HL-60/S4 treated with phorbol 12-myristate 13-acetate at 8.2 ng/mL for 4 days and 3 days (cell line): Measurements from ENCODE around the gene SLC24A4.

Experiments
- in situ Hi-C: fragments of 300-500 bp; cut with MboI; formaldehyde crosslinking; loops from 2 replicates; pipeline ENCODE4 v1.15.0; 2022; ENCODE audit warnings: low sequenced_read_pairs

SLC24A4 gene

DNA sequence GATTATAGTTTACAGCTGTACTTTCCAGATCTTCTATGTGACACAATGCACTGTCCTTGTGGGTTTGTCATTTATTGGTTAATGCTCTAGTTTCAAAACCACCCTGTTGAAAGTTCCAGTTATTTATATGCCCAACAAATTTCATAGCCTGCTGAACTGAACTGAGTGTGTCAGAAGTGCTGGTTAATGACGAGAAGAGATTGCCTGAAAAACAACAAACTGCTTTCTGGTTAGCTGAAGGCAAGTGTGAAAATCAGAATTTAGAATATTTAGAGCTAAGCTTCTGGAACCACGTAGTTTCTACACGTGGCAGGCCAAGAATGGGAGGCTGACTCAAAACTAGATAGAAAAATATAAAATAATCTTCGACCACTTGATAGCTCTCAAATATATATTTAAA lies 171.5 kb downstream of the SLC24A4 start:
- in situ Hi-C loops = no loop called here

DNA sequence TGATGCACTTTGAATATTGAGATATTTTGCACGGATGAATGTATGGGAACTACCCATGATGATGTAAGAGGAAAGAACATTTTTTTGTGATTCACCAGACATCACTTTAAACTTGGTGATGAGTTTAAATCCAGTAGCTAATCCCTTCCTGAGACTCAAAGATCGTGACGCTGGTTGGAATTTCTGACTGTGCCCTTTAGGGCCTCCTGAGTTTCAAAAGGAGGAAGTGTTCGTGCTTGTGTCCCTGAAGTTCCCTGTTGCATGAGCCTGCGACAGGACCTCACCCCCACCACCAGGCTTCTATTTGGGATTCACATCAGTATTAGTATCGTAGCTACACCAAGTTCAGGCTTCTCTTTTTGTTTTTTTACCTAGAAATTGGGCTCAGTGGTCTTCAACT lies 172.1 kb downstream of the SLC24A4 start:
- in situ Hi-C loops = no loop called here

DNA sequence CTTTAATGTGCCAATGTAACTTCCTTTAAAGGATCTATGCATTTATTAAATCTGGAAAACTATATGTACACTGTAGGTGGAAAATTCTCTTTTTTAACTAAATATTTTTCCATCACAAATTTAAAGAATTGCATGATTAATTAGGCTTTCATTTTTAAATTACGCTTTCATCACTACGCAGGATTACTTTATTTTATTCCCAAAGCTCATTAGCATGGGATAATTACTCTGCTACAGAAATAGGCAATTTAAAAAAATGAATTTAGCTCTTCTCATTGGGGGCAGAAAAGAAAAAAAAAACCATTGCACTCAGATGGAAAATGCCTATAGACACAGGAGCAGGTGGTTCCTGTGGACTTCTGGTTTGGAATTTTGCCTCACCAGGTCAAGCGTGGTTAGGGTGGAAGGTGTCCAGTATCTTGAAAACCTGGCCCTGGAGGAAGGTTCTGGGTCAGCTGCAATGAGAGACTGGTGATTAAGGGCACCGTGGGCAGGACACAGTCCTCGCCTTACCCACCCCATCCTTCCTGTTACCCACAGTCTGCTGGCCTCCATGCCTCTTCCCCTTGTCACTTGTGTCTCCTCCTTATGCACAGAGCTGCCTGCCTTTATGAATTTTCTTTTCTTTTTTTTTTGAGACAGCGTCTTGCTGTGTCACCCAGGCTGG lies 173.4 kb downstream of the SLC24A4 start:
- in situ Hi-C loops = no loop called here

DNA sequence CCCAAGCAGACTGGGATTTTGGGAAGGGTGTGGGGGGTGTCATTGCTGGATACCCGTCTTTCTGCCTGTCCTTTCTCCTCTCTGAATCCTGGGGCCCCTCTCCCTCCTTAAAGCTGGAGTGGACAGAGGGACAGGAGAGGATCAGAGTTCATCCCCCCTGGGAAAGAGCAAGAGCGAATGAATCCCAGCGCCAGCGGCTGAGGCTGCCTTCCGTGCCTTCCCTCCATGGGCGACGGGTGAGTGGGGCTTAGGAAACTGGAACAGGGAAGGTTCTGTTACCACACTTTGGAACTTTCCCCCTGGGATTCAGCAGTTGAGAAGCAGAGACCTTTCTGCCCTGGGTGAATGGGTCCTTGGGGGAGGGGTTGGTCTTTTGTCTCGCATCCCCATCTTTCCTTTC lies 174.4 kb downstream of the SLC24A4 start:
- in situ Hi-C loops = no loop called here

DNA sequence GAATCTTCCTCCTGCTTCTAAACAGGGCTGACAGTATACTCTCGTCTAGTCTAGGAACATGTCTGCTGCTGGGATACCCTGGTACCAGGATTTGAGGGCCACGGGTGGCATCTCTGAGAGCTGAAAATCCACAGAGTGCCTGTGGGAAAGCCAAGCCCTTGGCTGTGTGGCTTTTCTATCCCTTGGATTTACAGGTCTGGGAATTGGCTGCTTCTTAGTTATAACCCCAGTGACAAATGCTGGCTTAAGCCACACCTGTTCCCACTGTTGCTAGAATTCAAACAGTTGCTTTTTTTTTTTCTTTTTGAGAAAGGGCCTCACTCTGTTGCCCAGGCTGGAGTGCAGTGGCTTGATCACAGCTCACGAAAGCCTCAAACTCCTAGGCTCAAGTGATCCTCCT lies 176.3 kb downstream of the SLC24A4 start:
- in situ Hi-C loops = no loop called here

DNA sequence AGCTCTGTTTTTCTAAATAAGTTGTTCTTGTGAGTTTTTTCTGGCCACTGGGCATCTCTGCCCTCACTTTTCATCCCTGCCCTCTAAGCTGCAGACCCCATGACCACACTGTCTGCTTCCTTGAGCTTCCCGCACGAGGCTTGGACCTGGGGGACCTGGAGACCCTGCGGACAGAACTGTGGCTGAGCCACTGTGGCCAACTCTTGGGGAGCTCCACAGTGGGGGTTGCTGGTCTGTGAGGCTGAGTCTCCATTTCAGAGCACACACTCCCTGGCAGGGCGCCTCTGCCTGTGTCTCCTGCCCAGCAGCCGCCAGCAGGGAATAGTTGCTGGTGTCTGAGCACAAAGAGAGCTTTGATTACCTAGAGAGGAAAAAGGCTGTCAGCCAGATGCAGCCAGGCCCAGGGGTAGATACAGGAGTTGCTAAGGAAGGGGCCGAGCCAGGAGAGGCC lies 177.6 kb downstream of the SLC24A4 start:
- in situ Hi-C loops = no loop called here

DNA sequence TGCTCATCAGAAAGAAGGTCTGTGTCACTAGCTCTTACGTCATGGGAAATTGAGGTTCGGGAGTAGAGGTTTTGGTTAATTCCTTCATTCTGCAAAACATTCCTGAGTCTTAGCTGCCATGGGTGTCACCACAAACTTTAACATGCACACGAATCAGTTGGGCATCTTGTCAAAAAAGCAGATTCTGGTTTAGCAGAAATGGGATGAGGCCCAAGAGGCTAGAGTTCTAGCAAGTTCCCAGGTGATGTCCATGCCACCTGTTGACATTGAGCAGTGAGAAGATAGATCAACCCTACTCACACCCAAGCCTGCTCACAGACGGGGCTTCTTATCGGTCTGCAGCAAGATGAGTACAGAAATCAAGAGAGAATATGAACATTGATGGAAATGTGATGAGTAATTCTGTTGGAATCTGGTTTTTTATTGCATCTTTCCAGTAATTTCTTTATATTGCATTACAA lies 179.0 kb downstream of the SLC24A4 start:
- in situ Hi-C loops = no loop called here

DNA sequence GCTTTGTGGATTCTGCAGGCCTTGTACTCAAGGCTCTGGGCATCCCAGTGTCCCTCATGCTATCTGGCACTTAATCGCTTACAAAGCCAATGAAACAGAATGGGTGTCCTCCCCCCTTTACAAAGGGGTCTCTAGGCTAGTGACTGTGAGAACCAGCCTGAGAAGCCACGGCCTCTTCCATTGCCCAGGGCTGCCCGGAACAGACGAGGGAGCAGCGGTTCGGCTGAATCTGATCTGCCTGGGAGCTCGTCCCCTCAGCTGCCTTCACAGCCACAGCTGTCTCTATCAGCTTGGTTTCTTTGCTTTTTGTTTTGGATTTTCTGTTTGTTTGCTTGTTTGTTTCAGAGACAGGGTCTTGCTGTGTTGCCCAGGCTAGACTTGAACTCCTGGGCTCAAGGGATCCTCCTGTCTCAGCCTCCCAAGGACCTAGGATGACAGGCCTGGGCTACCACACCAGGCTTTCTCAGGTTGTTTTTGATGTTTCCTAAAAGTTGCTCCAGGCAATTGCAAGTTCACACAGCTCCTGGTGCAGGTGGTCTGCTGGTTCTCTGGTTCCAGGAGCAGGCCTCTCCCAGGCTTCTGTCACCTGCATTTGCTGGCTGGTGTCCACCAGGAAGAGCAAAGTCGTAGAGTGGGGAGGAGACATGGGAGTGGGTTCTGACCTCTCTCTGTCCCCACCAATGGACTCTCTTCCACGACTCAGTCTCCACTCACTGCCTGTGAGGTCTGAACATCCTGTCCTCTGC lies 179.7 kb downstream of the SLC24A4 start:
- in situ Hi-C loops = no loop called here

DNA sequence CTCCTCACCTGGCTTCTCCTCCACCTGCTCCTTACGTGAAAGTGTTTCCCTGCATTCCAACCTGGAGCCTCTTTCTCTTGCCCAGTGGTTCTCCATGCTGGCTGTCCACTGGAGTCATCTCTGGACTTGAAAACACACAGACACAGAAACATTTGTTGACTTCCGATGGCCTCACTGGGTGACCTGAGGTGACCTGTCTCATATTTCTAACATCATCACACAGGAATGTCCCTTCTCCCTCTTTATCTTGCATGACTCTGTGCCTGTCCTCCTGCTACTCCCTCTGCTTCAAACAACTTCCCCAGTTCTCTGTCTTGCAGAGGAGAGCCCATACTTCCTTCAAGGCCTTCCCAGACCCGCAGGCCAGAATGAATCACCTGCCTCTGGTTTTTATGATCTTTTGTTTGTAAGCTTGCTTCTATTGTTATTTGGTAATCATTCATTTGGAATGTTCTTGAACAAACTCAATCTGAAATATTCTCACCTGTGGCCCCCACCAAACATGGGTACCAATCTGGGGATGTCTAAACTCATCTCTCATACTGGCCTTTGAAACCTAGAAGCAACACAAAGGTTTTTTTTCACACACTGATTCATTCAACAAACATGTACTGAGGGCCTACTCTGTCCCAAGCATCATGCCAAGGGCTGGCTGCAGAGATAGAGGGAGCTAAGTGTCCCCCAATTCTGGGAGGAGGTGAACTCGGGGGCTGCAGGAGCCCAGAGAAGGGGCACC lies 181.0 kb downstream of the SLC24A4 start:
- in situ Hi-C loops = no loop called here

DNA sequence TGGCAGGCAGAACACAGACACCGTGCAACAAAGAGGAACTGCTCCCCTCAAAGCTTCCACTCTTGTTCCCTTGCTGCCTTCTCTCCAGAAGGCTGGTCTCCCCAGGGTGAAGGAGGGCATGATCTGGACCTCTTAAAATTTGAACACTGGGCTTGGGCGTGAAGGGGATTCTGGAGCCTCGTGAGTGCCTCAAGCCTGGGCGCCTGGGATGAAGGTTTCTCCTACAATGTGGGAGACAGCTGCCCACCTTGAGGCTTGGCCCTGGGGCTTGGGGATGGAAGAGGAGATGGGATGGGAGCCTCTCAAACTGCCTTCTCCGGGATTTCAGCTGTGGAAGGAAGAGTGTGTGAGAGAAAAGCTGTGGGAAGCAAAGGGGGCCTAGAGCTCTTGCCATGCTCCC lies 182.9 kb downstream of the SLC24A4 start:
- in situ Hi-C loops = no loop called here

DNA sequence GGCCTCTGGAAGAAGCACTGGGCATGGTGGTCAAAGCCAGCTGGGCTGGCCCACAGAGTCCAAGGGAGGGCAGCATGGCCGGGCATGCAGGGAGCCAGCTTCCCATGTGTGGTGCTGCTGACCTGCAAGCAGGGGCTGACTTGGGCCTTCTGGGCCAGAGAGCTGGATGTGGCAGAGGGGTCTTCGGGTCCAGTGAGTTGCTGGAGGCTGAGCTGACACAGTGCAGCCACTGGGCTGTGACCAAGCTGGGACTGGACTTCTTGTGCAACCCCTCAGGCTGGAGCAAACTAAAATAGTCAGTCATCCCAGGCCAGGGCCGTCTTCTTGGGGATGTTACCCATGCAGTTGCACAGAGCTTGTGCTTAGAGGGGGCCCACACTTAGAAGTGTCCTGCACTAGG lies 183.3 kb downstream of the SLC24A4 start:
- in situ Hi-C loops = no loop called here

DNA sequence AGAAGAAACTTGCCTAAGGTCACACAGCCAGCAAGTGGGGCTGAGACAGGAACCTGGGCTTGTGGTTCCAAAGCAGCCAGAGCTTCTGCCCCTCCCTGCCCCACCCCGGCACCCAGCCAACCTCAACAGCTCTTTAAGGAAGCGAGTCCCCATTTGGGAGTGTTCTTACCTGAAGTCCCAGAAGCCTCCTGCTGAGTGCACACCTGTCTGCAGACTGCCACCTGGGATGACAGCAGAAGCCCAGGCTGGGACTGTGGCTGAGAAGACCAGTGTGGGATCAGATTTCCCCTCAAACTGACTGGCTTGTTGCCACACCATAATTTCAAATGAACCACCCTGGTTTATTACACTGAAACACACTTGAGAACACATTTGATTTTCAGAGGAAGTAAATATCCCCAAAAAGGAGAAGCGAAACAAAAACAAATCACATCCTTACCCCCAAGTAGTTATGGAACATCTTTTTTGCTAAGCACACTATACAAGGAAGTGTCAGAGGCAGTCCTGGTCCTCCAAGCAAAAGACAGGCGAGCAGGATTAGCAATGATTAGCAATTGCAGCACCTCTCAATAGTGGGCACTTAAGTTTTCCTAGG lies 184.3 kb downstream of the SLC24A4 start:
- in situ Hi-C loops = no loop called here

DNA sequence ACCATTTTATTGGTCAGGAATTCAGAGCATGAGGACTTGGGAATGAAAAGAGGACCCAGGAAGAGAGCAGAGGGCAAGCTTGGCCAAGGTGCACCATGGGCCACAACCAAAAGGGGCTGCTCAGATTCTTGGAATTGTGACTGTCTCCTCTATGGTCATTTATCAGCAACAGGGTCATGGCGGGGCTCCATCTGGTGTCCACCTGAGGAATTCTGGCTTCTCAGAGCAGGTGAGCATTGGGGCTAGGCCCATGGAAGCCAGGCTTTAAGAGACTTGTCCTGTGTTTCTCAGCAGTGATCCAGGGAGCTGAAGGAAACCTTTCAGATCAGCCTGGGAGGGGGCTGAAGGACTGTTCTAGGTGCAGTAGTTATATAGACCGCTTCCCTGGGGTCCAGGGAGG lies 188.0 kb downstream of the SLC24A4 start:
- in situ Hi-C loops = no loop called here

DNA sequence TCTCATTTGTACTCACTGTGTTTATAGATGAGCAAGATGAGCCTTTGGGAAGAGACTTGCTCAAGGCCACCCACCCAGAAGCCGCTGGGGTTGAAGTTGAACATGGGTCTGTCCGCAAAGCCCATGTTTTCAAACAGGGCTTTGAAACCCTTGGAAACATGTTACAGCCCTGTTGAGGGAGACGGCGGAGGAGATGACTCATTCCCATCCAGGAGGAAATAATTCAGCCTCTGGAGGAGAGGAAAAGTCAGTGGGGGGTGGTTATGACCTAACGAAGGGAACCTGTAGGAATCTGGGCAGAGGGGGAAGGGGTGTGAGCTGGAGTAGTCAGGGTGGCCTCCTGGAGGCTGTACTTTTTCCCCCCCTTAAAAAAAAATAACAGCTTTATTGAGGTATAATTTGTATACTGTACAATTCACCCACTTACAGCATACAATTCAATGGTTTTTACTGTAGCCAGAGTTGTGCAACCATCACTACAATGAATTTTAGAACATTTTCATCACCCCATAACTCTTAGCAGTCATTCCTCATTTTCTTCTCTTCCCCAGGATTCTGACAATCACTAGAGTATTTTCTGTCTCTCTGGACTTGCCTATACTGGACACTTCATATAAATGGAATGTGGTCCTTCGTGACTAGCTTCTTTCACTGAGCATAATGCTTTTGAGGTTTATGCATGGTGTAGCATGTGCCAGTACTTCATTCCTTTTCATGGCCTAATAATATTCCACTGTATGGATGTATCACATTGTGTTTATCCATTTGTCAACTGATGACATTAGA lies 188.7 kb downstream of the SLC24A4 start:
- in situ Hi-C loops = no loop called here

DNA sequence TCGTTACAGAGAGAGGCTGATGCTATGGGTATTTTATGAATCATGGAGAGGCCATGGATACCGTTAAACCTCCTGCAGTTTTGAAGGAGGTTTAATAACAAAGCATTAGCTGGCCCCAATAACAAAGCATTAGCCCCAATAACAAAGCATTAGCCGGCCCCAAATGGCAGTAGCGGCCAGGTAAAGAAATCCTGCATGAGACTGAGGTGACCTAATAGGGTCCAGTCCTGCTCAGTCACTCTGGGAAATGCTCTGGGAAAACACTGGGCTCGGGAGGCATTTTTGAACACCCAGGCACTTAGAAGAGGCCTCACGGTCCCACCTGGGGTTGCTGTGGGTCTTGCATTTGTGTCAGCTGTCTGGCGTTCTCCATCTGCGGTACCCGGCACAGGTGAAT lies 189.8 kb downstream of the SLC24A4 start:
- in situ Hi-C loops = no loop called here

DNA sequence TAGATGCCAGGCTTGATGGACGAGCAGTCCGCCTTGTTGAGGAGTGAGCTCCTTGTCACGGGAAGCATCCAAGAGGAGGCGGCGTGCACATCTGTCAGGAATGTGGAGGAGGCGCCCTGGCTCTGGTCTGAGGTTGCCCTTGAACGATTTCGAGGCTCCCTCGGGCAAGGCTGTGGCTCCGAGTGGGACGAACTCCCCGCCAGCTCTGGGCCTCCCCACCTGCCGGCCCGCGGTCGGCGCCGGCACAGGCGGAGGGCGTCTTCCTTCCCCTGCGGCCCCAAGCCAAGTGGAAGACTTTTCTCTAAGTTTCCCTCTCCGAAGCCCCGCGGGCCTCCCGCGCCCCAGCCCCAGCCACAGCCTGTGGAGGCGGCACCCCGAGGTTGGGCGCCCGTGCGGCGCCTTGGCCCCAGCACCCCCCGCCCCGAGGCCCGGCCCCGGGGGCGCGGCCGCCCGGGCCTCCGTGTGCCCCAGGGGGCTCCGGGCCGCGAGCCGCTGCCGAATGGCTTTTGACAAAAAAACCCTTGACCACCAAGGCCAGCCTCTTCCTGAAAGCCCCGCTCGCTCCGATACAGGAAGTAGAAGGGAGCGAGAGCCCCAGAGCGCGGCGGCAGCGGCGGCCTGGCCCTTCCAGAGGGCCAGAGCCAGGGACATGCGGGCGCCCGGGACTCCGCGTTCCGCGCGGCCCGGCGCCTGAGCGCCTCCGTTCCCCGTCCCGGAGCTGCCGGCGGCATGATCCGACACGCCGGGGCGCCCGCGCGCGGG lies 190.4 kb downstream of the SLC24A4 start, which contains the start of gene RIN3:
TSS of gene RIN3 (plus strand) at position 578 of the 762 bp plus-strand sequence. CDS start at position 730, 152 bp downstream.
- in situ Hi-C loops = no loop called here

DNA sequence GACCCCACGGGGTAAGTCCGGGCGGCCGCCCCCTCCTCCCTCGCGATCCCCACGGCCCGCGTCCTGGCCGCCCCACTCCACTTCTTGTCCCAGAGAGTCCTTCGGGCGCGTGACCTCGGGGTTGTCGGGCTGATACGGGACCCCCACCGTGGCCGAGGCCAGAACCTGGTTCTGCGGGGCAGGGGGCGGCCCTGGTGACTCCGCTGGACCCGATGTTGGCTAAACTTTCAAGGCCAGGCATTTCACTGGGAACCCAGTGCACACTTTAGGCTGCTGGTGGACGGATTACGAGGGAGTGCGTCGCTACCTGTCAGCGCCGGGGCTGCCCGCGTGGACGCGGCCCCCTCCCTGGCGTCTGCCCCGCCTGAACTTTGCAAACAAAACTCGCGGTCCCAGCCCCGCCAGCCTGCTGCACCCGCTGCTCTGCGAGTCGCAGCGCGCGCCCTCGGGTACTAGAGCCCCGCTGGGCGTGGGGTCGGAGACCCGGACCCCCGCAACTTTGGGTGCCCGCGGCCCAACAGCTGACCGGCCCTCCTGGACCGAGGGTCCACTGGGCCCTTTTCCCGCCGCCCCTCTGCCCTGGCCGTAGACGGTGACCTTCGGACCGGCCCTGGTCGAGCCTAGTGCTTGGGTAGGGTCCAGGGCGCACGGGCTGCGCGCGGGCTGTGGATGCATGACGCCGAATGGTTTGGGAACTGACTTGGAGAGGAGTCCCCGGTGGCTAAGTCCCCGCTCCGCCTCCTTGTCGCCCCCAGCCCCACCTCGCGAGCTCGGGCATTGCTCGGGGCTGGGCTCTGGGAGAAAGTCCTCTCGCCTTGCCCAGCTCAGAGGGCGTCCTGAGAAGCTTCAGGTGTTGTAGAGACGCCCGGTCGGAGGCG lies 191.2 kb downstream of the SLC24A4 start:
- in situ Hi-C loops = no loop called here

DNA sequence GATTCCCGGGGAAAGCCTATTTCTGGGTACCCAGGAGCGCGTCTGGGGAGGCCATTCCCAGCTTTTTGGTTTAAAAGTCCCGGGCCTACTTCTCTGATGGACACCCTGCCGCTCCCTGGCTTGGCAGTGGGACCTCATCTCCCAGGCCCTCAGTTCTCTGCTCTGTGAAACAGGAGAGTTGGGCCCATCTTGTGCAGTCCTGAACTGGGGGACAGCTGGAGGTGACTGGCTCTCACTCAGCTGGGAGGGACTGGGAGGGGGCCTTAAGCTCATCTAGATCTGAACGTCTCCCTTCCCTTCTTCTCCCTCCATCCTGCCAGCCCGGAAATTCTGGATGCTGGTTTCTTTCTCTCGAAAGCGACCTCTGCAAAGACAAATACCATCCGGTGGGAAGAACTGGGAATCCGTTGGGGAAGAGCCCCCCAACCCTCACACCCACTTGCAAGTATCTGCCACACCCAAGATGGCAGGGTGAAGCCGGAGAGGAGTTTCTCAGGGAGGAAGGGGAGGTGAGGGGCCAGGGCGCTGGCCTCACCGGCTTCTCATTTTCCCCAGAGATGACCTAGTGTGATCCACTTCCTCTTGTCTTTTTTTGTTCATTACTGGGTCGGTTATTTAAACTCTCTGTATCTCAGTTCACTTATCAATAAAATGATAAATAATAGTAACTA lies 192.0 kb downstream of the SLC24A4 start:
- in situ Hi-C loops = no loop called here
